Vagina (tissue), 2 donors: Measurements from ENCODE around the gene PAK1.

Experiments
- POLR2A ChIP-seq, 2 donors: fragments of 450-650 bp; IDR thresholded peaks; one replicate each; pipeline ENCODE4 v1.6.1; 2017; ENCODE audit warnings: antibody characterized with exemption in 2 of 2, mild to moderate bottlenecking in 2 of 2, moderate library complexity in 2 of 2
- TF ChIP-seq, protein P1 (sequence below), 3 experiments: fragments of 450-650 bp in 2 of 3; fragments of 200-600 bp in 1 of 3; sonication (generic) in 1 of 3; IDR thresholded peaks; one replicate each; pipeline ENCODE4 v1.5.1; 2017 to 2019; ENCODE audit warnings: antibody characterized with exemption in 3 of 3, mild to moderate bottlenecking in 2 of 3, moderate library complexity in 2 of 3

DNA sequence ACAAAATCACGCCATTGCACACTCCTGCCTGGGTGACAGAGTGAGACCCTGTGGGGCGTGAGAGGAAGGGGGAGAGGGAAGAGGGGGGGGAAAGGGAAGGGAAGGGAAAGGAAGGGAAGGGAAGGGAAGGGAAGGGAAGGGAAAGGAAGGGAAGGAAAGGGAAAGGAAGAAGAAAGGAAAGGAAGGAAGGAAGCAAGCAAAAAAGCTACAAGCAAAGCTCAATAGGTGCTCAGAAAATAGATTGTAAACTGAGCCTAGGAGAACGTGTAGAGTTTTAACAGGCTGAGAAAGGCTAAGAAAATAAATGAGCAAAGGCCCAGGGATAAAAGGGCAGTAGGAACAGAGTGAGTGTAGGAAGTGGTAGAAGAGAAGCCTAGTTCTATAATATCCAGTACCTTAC is 141.6 kb downstream of the PAK1 start:
- TF ChIP-seq POLR2A (IDR thresholded peaks at IDR 0.05) = no peak
- TF ChIP-seq, protein P1, sequence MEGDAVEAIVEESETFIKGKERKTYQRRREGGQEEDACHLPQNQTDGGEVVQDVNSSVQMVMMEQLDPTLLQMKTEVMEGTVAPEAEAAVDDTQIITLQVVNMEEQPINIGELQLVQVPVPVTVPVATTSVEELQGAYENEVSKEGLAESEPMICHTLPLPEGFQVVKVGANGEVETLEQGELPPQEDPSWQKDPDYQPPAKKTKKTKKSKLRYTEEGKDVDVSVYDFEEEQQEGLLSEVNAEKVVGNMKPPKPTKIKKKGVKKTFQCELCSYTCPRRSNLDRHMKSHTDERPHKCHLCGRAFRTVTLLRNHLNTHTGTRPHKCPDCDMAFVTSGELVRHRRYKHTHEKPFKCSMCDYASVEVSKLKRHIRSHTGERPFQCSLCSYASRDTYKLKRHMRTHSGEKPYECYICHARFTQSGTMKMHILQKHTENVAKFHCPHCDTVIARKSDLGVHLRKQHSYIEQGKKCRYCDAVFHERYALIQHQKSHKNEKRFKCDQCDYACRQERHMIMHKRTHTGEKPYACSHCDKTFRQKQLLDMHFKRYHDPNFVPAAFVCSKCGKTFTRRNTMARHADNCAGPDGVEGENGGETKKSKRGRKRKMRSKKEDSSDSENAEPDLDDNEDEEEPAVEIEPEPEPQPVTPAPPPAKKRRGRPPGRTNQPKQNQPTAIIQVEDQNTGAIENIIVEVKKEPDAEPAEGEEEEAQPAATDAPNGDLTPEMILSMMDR (IDR thresholded peaks at IDR 0.05) = no peak
